Measurements from ENCODE around the gene VPS41. TPM values are rescaled to one million over a fixed set of nuclear protein-coding genes. Genes with fewer than 3 reads are reported as not detected.

VPS41 gene
- polyA plus RNA-seq, 1 experiment = 15.7 TPM

DNA sequence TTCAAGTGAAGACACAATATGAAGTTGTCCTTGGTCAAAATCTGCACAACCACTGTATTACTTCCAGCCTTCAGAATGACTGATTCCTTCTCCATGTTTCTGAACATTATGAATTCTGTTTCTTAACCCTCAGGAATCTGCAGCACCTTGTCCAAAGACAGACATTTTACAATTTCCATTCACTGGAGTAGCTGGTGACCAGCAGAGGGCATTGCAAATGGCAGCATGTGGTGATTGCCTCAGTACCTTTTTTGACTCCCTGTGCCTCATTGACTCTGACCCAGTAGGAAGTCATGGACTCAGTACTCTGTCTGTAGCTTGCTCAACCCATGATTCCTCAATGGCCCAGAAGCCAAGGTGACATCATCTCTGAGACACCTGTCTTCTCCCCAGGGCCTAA, 879 bp upstream of the VPS41 start:
- no peaks in the 10 kb centered on the region for H3K36me3 ChIP-seq (ENCODE audit: control insufficient read depth, insufficient read depth, low read length)
- 0 out of 2 replicates have a peak, but pooled peaks cover 2% of the 10 kb centered on the region for H3K27me3 ChIP-seq (ENCODE audit: control insufficient read depth, insufficient read depth, low read length)
- ChIA-PET CTCF (interaction anchor here (0.7 kb wide), 1 partner anchor 607 kb away, joined by 3 read pairs; no protein-coding TSS in a partner anchor), POLR2A (no interaction called here)
- TF ChIP-seq, protein P1, sequence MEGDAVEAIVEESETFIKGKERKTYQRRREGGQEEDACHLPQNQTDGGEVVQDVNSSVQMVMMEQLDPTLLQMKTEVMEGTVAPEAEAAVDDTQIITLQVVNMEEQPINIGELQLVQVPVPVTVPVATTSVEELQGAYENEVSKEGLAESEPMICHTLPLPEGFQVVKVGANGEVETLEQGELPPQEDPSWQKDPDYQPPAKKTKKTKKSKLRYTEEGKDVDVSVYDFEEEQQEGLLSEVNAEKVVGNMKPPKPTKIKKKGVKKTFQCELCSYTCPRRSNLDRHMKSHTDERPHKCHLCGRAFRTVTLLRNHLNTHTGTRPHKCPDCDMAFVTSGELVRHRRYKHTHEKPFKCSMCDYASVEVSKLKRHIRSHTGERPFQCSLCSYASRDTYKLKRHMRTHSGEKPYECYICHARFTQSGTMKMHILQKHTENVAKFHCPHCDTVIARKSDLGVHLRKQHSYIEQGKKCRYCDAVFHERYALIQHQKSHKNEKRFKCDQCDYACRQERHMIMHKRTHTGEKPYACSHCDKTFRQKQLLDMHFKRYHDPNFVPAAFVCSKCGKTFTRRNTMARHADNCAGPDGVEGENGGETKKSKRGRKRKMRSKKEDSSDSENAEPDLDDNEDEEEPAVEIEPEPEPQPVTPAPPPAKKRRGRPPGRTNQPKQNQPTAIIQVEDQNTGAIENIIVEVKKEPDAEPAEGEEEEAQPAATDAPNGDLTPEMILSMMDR (IDR thresholded peaks at IDR 0.05; ENCODE audit: insufficient read depth, low read depth, low read length) = no peak
- H3K4me3 ChIP-seq (ENCODE audit: low read depth, low read length) = no peak overlapping the region
- no peak for DNase-seq (ENCODE audit: low read depth)

DNA sequence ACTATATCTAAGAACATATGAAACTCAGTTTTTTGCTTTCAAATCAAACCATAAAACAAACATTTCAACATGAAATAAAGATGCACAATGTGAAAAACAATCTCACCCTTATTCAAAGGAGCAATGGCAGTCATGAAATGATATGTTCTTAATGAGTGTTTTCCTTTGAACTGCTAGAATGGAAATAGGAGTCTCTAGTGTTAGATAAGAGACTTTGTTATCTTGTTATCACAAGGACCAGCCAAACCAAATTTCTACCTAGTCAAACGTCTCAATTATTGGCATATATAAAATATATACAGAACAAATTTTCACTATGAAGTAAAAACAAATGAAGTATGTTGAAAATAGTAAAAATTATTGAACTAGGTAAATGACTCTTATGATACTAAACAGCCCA, 1.2 kb downstream of the VPS41 start:
- CTCF ChIA-PET = no interaction called here
- H3K36me3 ChIP-seq (ENCODE audit: control insufficient read depth, insufficient read depth, low read length) = no peaks in the 10 kb centered on the region
- TF ChIP-seq, protein P1 (IDR thresholded peaks at IDR 0.05; ENCODE audit: insufficient read depth, low read depth, low read length) = no peak
- POLR2A ChIA-PET = no interaction called here
- no peak overlapping the region for H3K4me3 ChIP-seq (ENCODE audit: low read depth, low read length)
- H3K27me3 ChIP-seq (ENCODE audit: control insufficient read depth, insufficient read depth, low read length) = 0 out of 2 replicates have a peak, but pooled peaks cover 2% of the 10 kb centered on the region
- no peak for DNase-seq (ENCODE audit: low read depth)

DNA sequence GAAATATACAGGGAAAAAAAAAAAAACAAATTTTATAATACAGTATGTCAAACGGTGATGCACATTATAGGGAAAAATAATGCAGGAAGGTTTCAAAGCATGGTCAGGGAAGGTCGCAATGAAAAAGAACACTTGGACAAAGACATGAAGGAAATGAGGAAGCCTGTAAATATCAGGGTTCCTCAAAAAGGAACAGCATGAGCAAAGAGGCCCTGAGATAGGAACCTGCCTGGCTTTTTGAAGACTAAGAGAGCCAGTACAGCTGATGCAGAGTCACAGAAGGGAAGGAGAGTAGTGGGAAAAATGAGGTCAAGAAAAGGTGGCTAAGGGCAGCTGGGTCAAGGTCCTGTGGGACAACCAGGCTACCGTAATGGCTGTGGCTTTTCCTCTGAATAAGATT, 1.9 kb downstream of the VPS41 start:
- H3K27me3 ChIP-seq (ENCODE audit: control insufficient read depth, insufficient read depth, low read length) = 0 out of 2 replicates have a peak, but pooled peaks cover 2% of the 10 kb centered on the region
- no peaks in the 10 kb centered on the region for H3K36me3 ChIP-seq (ENCODE audit: control insufficient read depth, insufficient read depth, low read length)
- ChIA-PET CTCF (no interaction called here), POLR2A (no interaction called here)
- DNase-seq (ENCODE audit: low read depth) = no peak
- no peak overlapping the region for H3K4me3 ChIP-seq (ENCODE audit: low read depth, low read length)
- TF ChIP-seq, protein P1 (IDR thresholded peaks at IDR 0.05; ENCODE audit: insufficient read depth, low read depth, low read length) = no peak

DNA sequence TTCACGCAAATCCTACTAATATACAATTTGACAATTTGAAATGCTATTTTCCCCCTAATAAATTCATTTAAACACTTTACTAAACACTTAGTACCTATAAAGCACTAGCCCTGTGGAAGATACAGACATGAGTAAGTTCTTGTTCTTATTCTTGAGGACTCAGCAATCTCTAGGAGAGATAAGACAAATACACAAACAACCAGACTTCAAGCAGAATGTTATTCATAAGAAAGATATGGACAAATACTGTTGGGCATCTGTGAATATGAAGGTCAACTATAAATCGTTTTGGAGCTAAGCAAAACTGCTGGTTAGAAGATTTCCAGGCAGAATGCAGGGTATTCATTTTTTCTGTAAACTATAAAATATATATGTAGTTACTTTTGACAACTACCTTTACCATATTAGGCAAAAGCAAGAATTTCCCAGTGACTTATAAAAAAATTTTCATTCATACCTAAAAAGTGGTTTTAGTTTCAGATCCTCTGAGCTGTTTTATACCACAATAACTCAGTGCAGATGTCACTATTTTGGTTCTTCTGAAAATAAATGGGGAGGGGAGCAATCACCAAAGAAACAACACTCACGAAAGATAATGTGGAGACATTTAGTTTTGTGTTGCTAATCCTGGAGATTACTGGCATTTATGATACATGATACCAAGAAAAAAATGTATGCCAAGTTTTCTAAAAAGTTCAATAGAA, 3.8 kb downstream of the VPS41 start:
- ChIA-PET CTCF (no interaction called here), POLR2A (no interaction called here)
- no peaks in the 10 kb centered on the region for H3K36me3 ChIP-seq (ENCODE audit: control insufficient read depth, insufficient read depth, low read length)
- DNase-seq (ENCODE audit: low read depth) = no peak
- no peak overlapping the region for H3K4me3 ChIP-seq (ENCODE audit: low read depth, low read length)
- H3K27me3 ChIP-seq (ENCODE audit: control insufficient read depth, insufficient read depth, low read length) = 0 out of 2 replicates have a peak, but pooled peaks cover 2% of the 10 kb centered on the region
- TF ChIP-seq, protein P1 (IDR thresholded peaks at IDR 0.05; ENCODE audit: insufficient read depth, low read depth, low read length) = no peak

DNA sequence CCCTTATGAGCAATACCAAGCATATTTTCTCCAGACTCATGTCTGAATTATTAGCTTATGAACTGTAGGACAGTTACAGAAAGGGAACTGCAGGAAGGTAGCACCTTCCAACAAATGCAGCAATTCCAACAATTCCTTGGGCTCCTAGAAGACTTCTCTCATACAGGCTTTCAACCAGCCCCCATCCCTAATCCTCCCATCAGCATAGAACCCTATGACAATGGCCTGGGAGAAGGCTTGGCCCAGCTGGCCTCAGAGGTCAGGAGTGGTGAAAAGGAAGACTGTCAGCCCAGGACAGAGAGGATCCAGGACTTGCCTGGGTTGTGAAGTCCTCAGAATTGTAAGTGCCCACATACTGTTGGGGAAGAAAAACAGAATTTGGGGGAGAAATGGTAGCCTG, 5.9 kb downstream of the VPS41 start:
- DNase-seq (ENCODE audit: low read depth) = no peak
- H3K36me3 ChIP-seq (ENCODE audit: control insufficient read depth, insufficient read depth, low read length) = no peaks in the 10 kb centered on the region
- POLR2A ChIA-PET = no interaction called here
- H3K27me3 ChIP-seq (ENCODE audit: control insufficient read depth, insufficient read depth, low read length) = no peaks in the 10 kb centered on the region
- no peak overlapping the region for H3K4me3 ChIP-seq (ENCODE audit: low read depth, low read length)
- CTCF ChIA-PET = interaction anchor here (1.0 kb wide), 1 partner anchor 12 kb away, joined by 4 read pairs; no protein-coding TSS in a partner anchor
- TF ChIP-seq, protein P1 (IDR thresholded peaks at IDR 0.05; ENCODE audit: insufficient read depth, low read depth, low read length) = no peak

All from BJ (cell line).